ENCODE data around the gene ASXL1. TPM values are rescaled to one million over a fixed set of nuclear protein-coding genes. Genes with fewer than 3 reads are reported as not detected.
A peak's percentile ranks its signal among the peaks of the same experiment; 100 is the strongest.

ASXL1 gene
- total RNA-seq, 2 donors from 2014 or later, result 88.9 to 98.6 TPM

DNA sequence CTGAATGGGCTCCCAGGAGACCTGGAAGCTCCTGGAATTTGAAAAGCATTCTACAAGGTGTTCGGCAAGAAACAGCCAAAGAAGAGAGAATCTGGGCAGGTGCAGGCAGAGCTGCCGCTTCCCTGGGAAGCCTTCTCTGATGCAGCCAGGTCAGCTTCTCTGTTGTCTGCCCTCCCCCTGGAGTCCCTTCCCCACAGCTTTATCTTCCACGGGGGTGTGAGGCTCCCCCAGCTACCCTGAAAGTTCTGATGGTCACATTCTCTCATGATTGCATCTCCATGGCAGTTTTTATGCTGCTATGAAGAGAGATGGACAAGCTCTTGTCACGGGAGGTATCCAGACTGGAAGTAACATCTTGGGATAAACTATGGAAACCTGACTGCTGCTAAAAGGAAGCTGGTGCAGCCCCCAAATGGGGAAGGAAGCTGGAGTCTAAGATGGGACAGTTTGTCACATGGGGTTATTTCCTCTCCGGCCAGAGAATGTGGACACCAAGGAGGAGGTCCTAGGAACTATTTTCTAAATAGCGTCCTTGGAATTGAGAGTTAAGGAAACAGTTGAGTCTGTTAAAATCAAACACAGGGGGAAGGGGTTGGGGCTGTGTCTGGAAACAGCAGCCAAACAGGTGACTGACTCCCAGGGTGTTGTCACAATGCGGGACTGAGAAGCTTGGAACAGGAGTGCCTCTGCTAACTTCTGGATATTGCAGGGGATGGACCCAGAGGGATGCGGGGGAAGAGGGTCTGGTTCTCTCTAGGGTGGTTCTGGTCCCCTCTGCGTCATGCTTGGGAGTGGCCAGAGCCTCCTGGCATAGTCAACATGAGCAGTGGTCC, 91.1 kb downstream of the ASXL1 start:
- H3K27me3 ChIP-seq (ENCODE audit: control insufficient read depth, insufficient read depth, low read length, poor library complexity, severe bottlenecking), result no peaks in the 10 kb centered on the region
- 94 to 95% methylated on average over 4 to 9 of the region's 9 CpGs for WGBS, 2 experiments (ENCODE audit: insufficient coverage in 1 of 2, insufficient read length in 1 of 2)
- no peaks in the 10 kb centered on the region for H3K4me1 ChIP-seq (ENCODE audit: control insufficient read depth, insufficient read depth, low read length)
- no peak overlapping the region for H3K9ac ChIP-seq (ENCODE audit: extremely low read depth, low read length, poor library complexity, severe bottlenecking)
- no peak overlapping the region for H3K4me3 ChIP-seq (ENCODE audit: low read length)
- H3K27ac ChIP-seq (ENCODE audit: low read depth, low read length), result peak overlapping the region; percentile 60
- Mint-ChIP-seq H3K36me3 (ENCODE audit: low read depth) (peaks cover 72% of the 10 kb centered on the region), H3K4me1 (peaks cover 12% of the 10 kb centered on the region), H3K4me3 (no peak overlapping the region), H3K9me3 (no peaks in the 10 kb centered on the region), H3K27me3 (ENCODE audit: insufficient read depth) (no peaks in the 10 kb centered on the region), H3K27ac (peak overlapping the region; percentile 25)
- no peak for DNase-seq
- H3K36me3 ChIP-seq (ENCODE audit: control insufficient read depth, insufficient read depth, low read length), result peaks cover 69% of the 10 kb centered on the region
- no peaks in the 10 kb centered on the region for H3K9me3 ChIP-seq (ENCODE audit: control insufficient read depth, low read length)
- TF ChIP-seq CTCF (conservative IDR thresholded peaks at IDR 0.05), result no peak

- no peaks in the 10 kb centered on the region for H3K9me3 Mint-ChIP-seq
- no peak overlapping the region for H3K9ac ChIP-seq (ENCODE audit: extremely low read depth, low read length, poor library complexity, severe bottlenecking)
- peak overlapping the region; percentile 60 for H3K27ac ChIP-seq (ENCODE audit: low read depth, low read length)
- DNase-seq, result no peak
- no peak overlapping the region for H3K4me3 ChIP-seq (ENCODE audit: low read length)
- peak overlapping the region; percentile 20 for H3K27ac Mint-ChIP-seq
- H3K4me3 Mint-ChIP-seq, result no peak overlapping the region
- no peaks in the 10 kb centered on the region for H3K4me1 ChIP-seq (ENCODE audit: control insufficient read depth, insufficient read depth, low read length)
- H3K27me3 ChIP-seq (ENCODE audit: control insufficient read depth, insufficient read depth, low read length, poor library complexity, severe bottlenecking), result no peaks in the 10 kb centered on the region
- peaks cover 7% of the 10 kb centered on the region for H3K4me1 Mint-ChIP-seq
- no peak for TF ChIP-seq CTCF (conservative IDR thresholded peaks at IDR 0.05)
- WGBS, 2 experiments (ENCODE audit: insufficient coverage in 1 of 2, insufficient read length in 1 of 2), result 91% methylated on average over 7 to 8 of the region's 8 CpGs
- no peaks in the 10 kb centered on the region for H3K9me3 ChIP-seq (ENCODE audit: control insufficient read depth, low read length)
- H3K36me3 ChIP-seq (ENCODE audit: control insufficient read depth, insufficient read depth, low read length), result peaks cover 69% of the 10 kb centered on the region
- H3K27me3 Mint-ChIP-seq (ENCODE audit: insufficient read depth), result no peaks in the 10 kb centered on the region
- H3K36me3 Mint-ChIP-seq (ENCODE audit: low read depth), result peaks cover 71% of the 10 kb centered on the region
Measured at GRCh38 chr20:32449890-32450401, 91.8 kb downstream of the ASXL1 start.

DNA sequence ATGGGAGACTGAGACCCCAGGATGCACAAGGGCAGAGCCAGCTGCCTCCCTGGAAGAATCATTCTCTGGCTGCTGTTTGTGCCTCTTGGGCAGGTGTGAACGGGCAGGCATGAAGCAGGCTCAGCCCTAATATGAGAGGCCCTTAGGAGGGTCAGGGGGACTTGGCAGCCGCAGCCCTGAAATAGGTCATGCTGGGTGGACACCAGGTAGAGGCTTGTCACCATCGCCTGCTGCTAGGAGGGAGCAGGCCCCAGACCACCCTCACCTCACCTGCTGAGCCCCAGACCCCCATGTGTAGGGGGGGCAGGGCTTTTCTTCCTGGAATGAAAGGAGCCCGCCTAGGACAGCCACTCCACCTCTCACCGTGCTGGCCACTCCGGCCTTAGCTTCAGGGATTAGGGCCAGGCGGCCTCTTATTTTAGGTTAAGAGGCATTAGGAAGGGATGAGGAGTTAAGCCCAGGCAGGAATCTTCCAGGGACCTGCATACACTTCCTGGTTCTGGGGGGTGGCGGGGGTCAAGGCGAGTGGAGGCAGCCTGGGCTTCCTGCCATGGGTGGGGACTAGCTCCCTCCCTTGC, 92.4 kb downstream of the ASXL1 start:
- no peaks in the 10 kb centered on the region for H3K4me1 ChIP-seq (ENCODE audit: control insufficient read depth, insufficient read depth, low read length)
- H3K36me3 ChIP-seq (ENCODE audit: control insufficient read depth, insufficient read depth, low read length), result peaks cover 70% of the 10 kb centered on the region
- H3K9ac ChIP-seq (ENCODE audit: extremely low read depth, low read length, poor library complexity, severe bottlenecking), result no peak overlapping the region
- H3K27me3 Mint-ChIP-seq (ENCODE audit: insufficient read depth), result no peaks in the 10 kb centered on the region
- peaks cover under 1% of the 10 kb centered on the region for H3K4me1 Mint-ChIP-seq
- H3K9me3 ChIP-seq (ENCODE audit: control insufficient read depth, low read length), result no peaks in the 10 kb centered on the region
- no peaks in the 10 kb centered on the region for H3K9me3 Mint-ChIP-seq
- TF ChIP-seq CTCF (conservative IDR thresholded peaks at IDR 0.05), result no peak
- H3K4me3 ChIP-seq (ENCODE audit: low read length), result no peak overlapping the region
- H3K27ac Mint-ChIP-seq, result no peak overlapping the region
- peaks cover 70% of the 10 kb centered on the region for H3K36me3 Mint-ChIP-seq (ENCODE audit: low read depth)
- H3K27ac ChIP-seq (ENCODE audit: low read depth, low read length), result peak overlapping the region; percentile 60
- WGBS, 2 experiments (ENCODE audit: insufficient coverage in 1 of 2, insufficient read length in 1 of 2), result 94% methylated on average over 4 to 9 of the region's 9 CpGs
- H3K4me3 Mint-ChIP-seq, result no peak overlapping the region
- no peaks in the 10 kb centered on the region for H3K27me3 ChIP-seq (ENCODE audit: control insufficient read depth, insufficient read depth, low read length, poor library complexity, severe bottlenecking)
- no peak for DNase-seq

Data from endodermal cell (in vitro differentiated cells).